H1 (cell line): ENCODE measurements around the gene CENPO. TPM values are rescaled to one million over a fixed set of nuclear protein-coding genes. Genes with fewer than 3 reads are reported as not detected.

Experiments used
- CTCF ChIA-PET: fragments of 300-600 bp; sonication (Branson Sonifier 250); formaldehyde crosslinking; loops from one replicate; lab custom pipeline; 2021; ENCODE audit not compliant: partially characterized antibody; lab: Charles Lee
- POLR2A ChIA-PET: fragments of 300-600 bp; sonication (Branson Sonifier 250); formaldehyde crosslinking; loops from one replicate; lab custom pipeline; 2021; ENCODE audit warnings: inconsistent platforms; ENCODE audit not compliant: partially characterized antibody; lab: Charles Lee
- DNase-seq, 2 experiments: peaks; one replicate each; pipeline versions ENCODE4 v3.0.0 to v3.0.0-alpha.2; 2010 to 2022; ENCODE audit warnings: low spot score in 2 of 2, low read depth in 1 of 2, mixed read lengths in 1 of 2
- FAIRE-seq: peaks from 2 replicates; lab custom pipeline; 2011; peaks lifted over from hg19 to GRCh38; lab: Jason Lieb, UNC
- H2AFZ ChIP-seq: 2 replicates; pipeline ENCODE4 v1.8.1; 2012; ENCODE audit warnings: low read length, inconsistent platforms
- H2AK5ac ChIP-seq: 2 replicates; pipeline ENCODE4 v1.6.1; 2013; ENCODE audit warnings: low read depth, low read length
- H2BK120ac ChIP-seq: replicated peaks from 2 replicates; pipeline ENCODE3; 2013; ENCODE audit warnings: low read depth, low read length, inconsistent platforms
- H2BK12ac ChIP-seq: 2 replicates; pipeline ENCODE4 v1.6.1; 2013; ENCODE audit warnings: low read depth, low read length
- H2BK15ac ChIP-seq: 2 replicates; pipeline ENCODE4 v1.6.1; 2013; ENCODE audit warnings: low read length
- H2BK20ac ChIP-seq: 2 replicates; pipeline ENCODE4 v1.6.1; 2013; ENCODE audit warnings: low read length
- H2BK5ac ChIP-seq: 2 replicates; pipeline ENCODE4 v1.6.1; 2013; ENCODE audit warnings: low read depth, low read length
- H3K14ac ChIP-seq: 2 replicates; pipeline ENCODE4 v1.6.1; 2013; ENCODE audit warnings: inconsistent platforms; ENCODE audit not compliant: insufficient read length
- H3K18ac ChIP-seq: 2 replicates; pipeline ENCODE4 v1.6.1; 2013; ENCODE audit warnings: low read length; ENCODE audit errors: extremely low read depth
- H3K23ac ChIP-seq: 2 replicates; pipeline ENCODE4 v1.6.1; 2013; ENCODE audit warnings: inconsistent platforms; ENCODE audit not compliant: insufficient read length
- H3K23me2 ChIP-seq: 2 replicates; pipeline ENCODE4 v1.6.1; 2013; ENCODE audit warnings: low read depth, low read length
- H3K27ac ChIP-seq: 2 replicates; pipeline ENCODE4 v1.6.1; 2011; ENCODE audit warnings: low read depth, low read length, inconsistent platforms
- H3K27me3 ChIP-seq, 4 experiments: replicated peaks in 1 of 4; 1 replicate in 1 of 4; 2 replicates in 3 of 4; pipeline versions ENCODE4 v1.6.1 to v1.8.1; 2011 to 2013; ENCODE audit warnings: low read length in 3 of 4, mild to moderate bottlenecking in 3 of 4, inconsistent platforms in 2 of 4, mixed read lengths in 2 of 4, moderate library complexity in 1 of 4; ENCODE audit not compliant: control insufficient read depth in 3 of 4, insufficient read depth in 3 of 4; ENCODE audit errors: extremely low read depth in 1 of 4
- H3K36me3 ChIP-seq, 4 experiments: 2 replicates each; pipeline versions ENCODE4 v1.6.1 to v1.8.1; 2011 to 2013; ENCODE audit warnings: mild to moderate bottlenecking in 4 of 4, low read length in 3 of 4, moderate library complexity in 2 of 4, control low read depth in 1 of 4, inconsistent platforms in 1 of 4; ENCODE audit not compliant: insufficient read depth in 4 of 4, control insufficient read depth in 2 of 4
- H3K4ac ChIP-seq: replicated peaks from 2 replicates; pipeline ENCODE3; 2013; ENCODE audit warnings: low read length, low read depth, mixed read lengths, inconsistent platforms; ENCODE audit not compliant: insufficient read length
- H3K4me1 ChIP-seq, 4 experiments: replicated peaks in 1 of 4; 1 replicate in 1 of 4; 2 replicates in 3 of 4; pipeline versions ENCODE4 v1.6.1 to v1.8.1; 2011 to 2013; ENCODE audit warnings: low read length in 3 of 4, inconsistent platforms in 2 of 4, mixed read lengths in 1 of 4; ENCODE audit not compliant: insufficient read depth in 4 of 4, control insufficient read depth in 3 of 4
- H3K4me2 ChIP-seq, 2 experiments: 2 replicates each; pipeline versions ENCODE4 v1.6.1 to v1.8.1; 2011 to 2013; ENCODE audit warnings: low read depth in 2 of 2, low read length in 2 of 2, control low read depth in 1 of 2, inconsistent platforms in 1 of 2, mild to moderate bottlenecking in 1 of 2; ENCODE audit not compliant: insufficient read depth in 1 of 2
- H3K4me3 ChIP-seq, 4 experiments: fragments of 200-600, 300-600 bp in 1 of 4; sonication (generic), shearing (Covaris generic), sonication (Bioruptor Twin) in 1 of 4; 2 replicates each; pipeline versions ENCODE4 v1.5.1 to v1.8.1; 2011 to 2016; ENCODE audit warnings: low read length in 4 of 4, low read depth in 3 of 4, control low read depth in 2 of 4, inconsistent platforms in 2 of 4, mild to moderate bottlenecking in 2 of 4, mixed read lengths in 1 of 4, moderate library complexity in 1 of 4; ENCODE audit not compliant: insufficient read depth in 2 of 4; ENCODE audit errors: extremely low read depth in 1 of 4
- H3K56ac ChIP-seq: replicated peaks from 2 replicates; pipeline ENCODE3; 2013; ENCODE audit warnings: low read depth, mild to moderate bottlenecking, mixed read lengths, low read length, inconsistent platforms; ENCODE audit not compliant: insufficient read length
- H3K79me1 ChIP-seq: 2 replicates; pipeline ENCODE4 v1.6.1; 2013; ENCODE audit warnings: low read depth, low read length, control low read depth
- H3K79me2 ChIP-seq, 2 experiments: 2 replicates each; pipeline versions ENCODE4 v1.6.1 to v1.8.1; 2012 to 2013; ENCODE audit warnings: low read length in 2 of 2, mild to moderate bottlenecking in 2 of 2, inconsistent platforms in 1 of 2; ENCODE audit not compliant: insufficient read depth in 2 of 2, control insufficient read depth in 1 of 2
- H3K9ac ChIP-seq, 4 experiments: replicated peaks in 1 of 4; 1 replicate in 1 of 4; 2 replicates in 3 of 4; pipeline versions ENCODE4 v1.6.1 to v1.8.1; 2011 to 2013; ENCODE audit warnings: low read depth in 3 of 4, low read length in 3 of 4, control low read depth in 2 of 4, mild to moderate bottlenecking in 2 of 4, moderate library complexity in 2 of 4, inconsistent platforms in 1 of 4; ENCODE audit errors: extremely low read depth in 1 of 4
- H3K9me3 ChIP-seq, 2 experiments: 2 replicates each; pipeline versions ENCODE4 v1.6.1 to v1.8.1; 2012 to 2013; ENCODE audit warnings: mild to moderate bottlenecking in 2 of 2, moderate library complexity in 2 of 2, control low read depth in 1 of 2, inconsistent platforms in 1 of 2, low read depth in 1 of 2, low read length in 1 of 2, mixed read lengths in 1 of 2; ENCODE audit not compliant: insufficient read depth in 2 of 2
- H4K20me1 ChIP-seq, 2 experiments: replicated peaks in 1 of 2; 2 replicates each; pipeline versions ENCODE3 to v1.8.1; 2011 to 2013; ENCODE audit warnings: inconsistent platforms in 2 of 2, low read length in 2 of 2, mild to moderate bottlenecking in 1 of 2; ENCODE audit not compliant: insufficient read depth in 2 of 2, control insufficient read depth in 1 of 2
- H4K5ac ChIP-seq: 2 replicates; pipeline ENCODE4 v1.6.1; 2013; ENCODE audit warnings: low read length, low read depth, mixed read lengths, inconsistent platforms; ENCODE audit not compliant: insufficient read length
- H4K8ac ChIP-seq: 2 replicates; pipeline ENCODE4 v1.8.0; 2013; ENCODE audit warnings: mild to moderate bottlenecking, moderate library complexity, low read length, inconsistent platforms; ENCODE audit not compliant: insufficient read depth; ENCODE audit errors: extremely low read depth
- H4K91ac ChIP-seq: replicated peaks from 2 replicates; pipeline ENCODE3; 2013; ENCODE audit warnings: low read length, mixed read lengths, inconsistent platforms; ENCODE audit not compliant: insufficient read length
- BACH1 ChIP-seq: IDR thresholded peaks from 2 replicates; pipeline ENCODE4 v1.6.1; 2012; ENCODE audit warnings: low read length, improper control_type of control experiment
- BCL11A ChIP-seq, 2 experiments: IDR thresholded peaks; one replicate each; pipeline ENCODE4 v1.6.1; 2011; ENCODE audit warnings: low read depth in 2 of 2, low read length in 2 of 2, mild to moderate bottlenecking in 2 of 2
- CEBPB ChIP-seq: IDR thresholded peaks from 2 replicates; pipeline ENCODE4 v1.6.1; 2012; ENCODE audit warnings: low read depth, low read length
- CTBP2 ChIP-seq: IDR thresholded peaks from 2 replicates; pipeline ENCODE4 v1.7.0; 2011; ENCODE audit warnings: borderline replicate concordance, mild to moderate bottlenecking, moderate library complexity, mixed read lengths, low read length; ENCODE audit not compliant: insufficient read depth, insufficient read length
- EZH2 ChIP-seq: fragments of 200-600 bp; sonication (generic); IDR thresholded peaks from 2 replicates; pipeline ENCODE4 v1.7.1; 2012; ENCODE audit warnings: low read depth, mild to moderate bottlenecking, moderate library complexity, low read length, inconsistent platforms; ENCODE audit not compliant: severe bottlenecking
- HDAC2 ChIP-seq, 2 experiments: fragments of 300-600 bp in 1 of 2; sonication (generic) in 1 of 2; IDR thresholded peaks; 2 replicates each; pipeline ENCODE4 v1.6.1; 2011 to 2012; ENCODE audit warnings: low read depth in 2 of 2, low read length in 2 of 2, mild to moderate bottlenecking in 2 of 2, moderate library complexity in 2 of 2, borderline replicate concordance in 1 of 2, inconsistent platforms in 1 of 2
- POU5F1 ChIP-seq: IDR thresholded peaks from 2 replicates; pipeline ENCODE4 v1.6.1; 2011; ENCODE audit warnings: low read depth, mild to moderate bottlenecking, low read length, moderate library complexity
- RNF2 ChIP-seq: fragments of 200-900, 300-1000 bp; sonication (generic); IDR thresholded peaks from 2 replicates; pipeline ENCODE4 v1.7.1; 2016; ENCODE audit warnings: borderline replicate concordance, low read depth, mild to moderate bottlenecking, antibody characterized with exemption, low read length; ENCODE audit not compliant: poor library complexity, severe bottlenecking; ENCODE audit errors: missing control alignments
- SP4 ChIP-seq: IDR thresholded peaks from 2 replicates; pipeline ENCODE4 v1.6.1; 2012; ENCODE audit warnings: low read length, inconsistent platforms
- TAF1 ChIP-seq: IDR thresholded peaks from 2 replicates; pipeline ENCODE4 v1.6.1; 2011; ENCODE audit warnings: mild to moderate bottlenecking, low read depth, low read length
- TAF7 ChIP-seq: optimal IDR thresholded peaks from 2 replicates; pipeline ENCODE3; 2011; ENCODE audit warnings: low read depth, mild to moderate bottlenecking, inconsistent platforms, low read length, moderate library complexity, borderline replicate concordance
- YY1 ChIP-seq: IDR thresholded peaks from 2 replicates; pipeline ENCODE4 v1.6.1; 2011; ENCODE audit warnings: low read depth, mild to moderate bottlenecking, low read length
- WGBS, 2 experiments: shearing (Covaris generic) in 1 of 2; methylation state at CpG; one replicate each; pipeline versions ENCODE4 v1.1.6 to v1.1.7; 2013 to 2015; ENCODE audit warnings: low lambda C conversion rate in 2 of 2, mixed read lengths in 2 of 2, inconsistent platforms in 1 of 2, low coverage in 1 of 2, missing lambda C conversion rate in 1 of 2; ENCODE audit not compliant: insufficient replicate concordance in 2 of 2, insufficient coverage in 1 of 2, insufficient read length in 1 of 2; ENCODE audit errors: extremely low coverage in 1 of 2, missing lambda C conversion rate in 1 of 2; 5-methylcytosine and 5-hydroxymethylcytosine counted together
- polyA plus RNA-seq, 7 experiments: library from polyadenylated mRNA; depleted of rRNA in 3 of 7; stranded (reverse) in 5 of 7; unstranded in 2 of 7; fragments of >200 nt in 5 of 7; fragments of 200-250 nt in 2 of 7; gene quantifications; 1 replicate in 5 of 7; 2 replicates in 1 of 7; 4 replicates in 1 of 7; pipeline versions ENCODE4 v1.2.1 to v1.2.3, GENCODE V29; 2011 to 2013; ENCODE audit warnings: missing spikeins in 2 of 7, mixed read lengths in 2 of 7
- total RNA-seq: library from RNA; stranded (reverse); fragmentation: NEBNext Ultra II Directional; extraction: Animal tissue kit (Norgen Biotek cat#: 25700); gene quantifications from 2 replicates; pipeline ENCODE4 v1.2.1, GENCODE V29; 2021

The CENPO gene
- total and polyA plus RNA-seq, 2 of the 8 experiments (the other 6 are each of a cell fraction or from before 2014, with no cell fraction given), result 34.4 to 46.3 TPM

GRCh38 chr2:24853046-24853445 is 59.8 kb downstream of the CENPO start:
- CTCF ChIA-PET, result interaction anchor here (0.8 kb wide), 1 partner anchor 12 kb away, joined by 3 read pairs; no protein-coding TSS in a partner anchor

More at GRCh38 chr2:24853046-24853445, 59.8 kb downstream of the CENPO start:
- POLR2A ChIA-PET, result interaction anchor here (0.8 kb wide), 1 partner anchor 417 kb away, joined by 3 read pairs; no protein-coding TSS in a partner anchor
- no peak overlapping the region for H3K27ac ChIP-seq
- H3K36me3 ChIP-seq, result no peaks in the 10 kb centered on the region; a peak in 1 of 8 replicates
- no peak overlapping the region for H4K8ac ChIP-seq
- no peaks in the 10 kb centered on the region for H3K79me2 ChIP-seq
- no peak overlapping the region for H3K4ac ChIP-seq
- H2BK12ac ChIP-seq, result no peak overlapping the region
- no peaks in the 10 kb centered on the region for H3K27me3 ChIP-seq
- H3K14ac ChIP-seq, result no peak overlapping the region
- H3K23me2 ChIP-seq, result no peaks in the 10 kb centered on the region
- H2BK5ac ChIP-seq, result no peak overlapping the region
- H4K20me1 ChIP-seq, result peaks cover 0 to 2% of the 10 kb centered on the region in 2 experiments
- TF ChIP-seq BACH1 (no peak), CTBP2 (no peak), TAF1 (no peak), RNF2 (no peak), POU5F1 (no peak), BCL11A (IDR thresholded peaks at IDR 0.05; ENCODE audit: low read depth in 2 of 2, low read length in 2 of 2) (no peak), HDAC2 (IDR thresholded peaks at IDR 0.05; ENCODE audit: borderline replicate concordance in 1 of 2, low read depth in 2 of 2, low read length in 2 of 2) (no peak), YY1 (no peak), CEBPB (no peak), EZH2 (no peak), TAF7 (no peak), SP4 (no peak)
- H3K4me3 ChIP-seq, result no peak overlapping the region
- no peak overlapping the region for H3K23ac ChIP-seq
- no peaks in the 10 kb centered on the region for H3K4me1 ChIP-seq
- H3K56ac ChIP-seq, result no peak overlapping the region
- no peak overlapping the region for H3K9ac ChIP-seq
- H2BK15ac ChIP-seq, result no peak overlapping the region
- peaks cover 4 to 7% of the 10 kb centered on the region in 2 experiments; a peak in 3 of 4 replicates for H3K9me3 ChIP-seq
- no peak overlapping the region for H3K18ac ChIP-seq
- no peak overlapping the region for H2BK120ac ChIP-seq
- H3K4me2 ChIP-seq, result no peak overlapping the region
- H4K5ac ChIP-seq, result no peak overlapping the region
- FAIRE-seq, result no peak
- no peak overlapping the region for H2AFZ ChIP-seq
- WGBS, 2 experiments, result 98% methylated on average over 9 of the region's 9 CpGs; no CpG with 5 or more reads in 1 of the 2 experiments
- H2AK5ac ChIP-seq, result no peak overlapping the region
- no peak for DNase-seq
- no peak overlapping the region for H4K91ac ChIP-seq
- H2BK20ac ChIP-seq, result no peak overlapping the region
- H3K79me1 ChIP-seq, result no peaks in the 10 kb centered on the region; the same call in 1 of the 2 replicates
